HG03442 (cell line): ENCODE data around the gene PDCD11.
"Not testable (repeated sequence)": the region's sequence is repeated elsewhere in the genome, so short reads cannot be mapped to it uniquely, and the experiment has no call there.

Experiments
- ATAC-seq: cut with Tn5 transposase; IDR thresholded peaks from one replicate; pipeline ENCODE4 v1.9.1; 2021; ENCODE audit warnings: mild to moderate bottlenecking, moderate library complexity; ENCODE audit not compliant: unreplicated experiment

The PDCD11 gene

DNA sequence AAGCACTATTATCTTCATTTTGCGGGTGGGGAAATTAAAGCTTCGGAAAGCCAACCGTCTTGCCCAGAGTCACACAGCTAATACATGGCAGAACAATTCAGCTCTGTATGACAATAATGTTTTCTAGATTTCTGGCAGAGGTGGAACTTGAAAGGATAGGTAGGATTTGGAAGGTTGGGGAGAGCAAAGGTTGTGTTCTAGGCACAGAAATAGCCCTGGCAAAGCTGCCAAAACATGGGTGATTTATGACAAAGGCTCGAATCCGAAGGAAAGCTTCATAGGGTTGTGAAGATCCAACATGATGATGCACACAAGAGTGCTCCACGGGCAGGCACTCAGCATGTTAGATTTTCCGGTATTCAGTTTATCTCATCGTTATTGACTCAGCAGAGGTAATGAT is 19.2 kb downstream of the PDCD11 start:
- ATAC-seq = no peak

GRCh38 chr10:103416436-103417147 is 20.2 kb downstream of the PDCD11 start:
- ATAC-seq = no peak

GRCh38 chr10:103417148-103417469 is 20.7 kb downstream of the PDCD11 start:
- not testable (repeated sequence) for ATAC-seq

GRCh38 chr10:103417601-103418000 is 21.2 kb downstream of the PDCD11 start:
- no peak for ATAC-seq

DNA sequence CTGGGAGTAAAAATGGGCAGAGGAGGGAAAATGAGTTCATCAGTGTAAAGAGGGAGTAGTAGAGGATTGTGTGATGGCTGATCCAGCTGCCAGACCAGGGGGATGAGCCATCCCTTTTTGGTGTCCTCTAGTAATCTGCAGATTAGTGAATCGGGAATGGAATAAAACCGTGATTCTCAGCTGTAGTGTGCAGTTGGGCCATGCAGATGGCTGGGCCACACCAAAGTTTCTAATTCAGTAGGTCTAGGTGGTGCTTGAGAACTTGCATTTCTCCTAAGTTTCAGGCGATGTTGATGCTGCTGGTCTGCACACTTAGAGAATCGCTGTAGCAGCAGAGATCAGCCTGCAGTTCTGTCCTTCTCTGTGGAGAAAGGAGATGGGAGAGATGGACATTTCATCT is 22.7 kb downstream of the PDCD11 start:
- ATAC-seq = no peak

- no peak for ATAC-seq
Observed at GRCh38 chr10:103423748-103424147, 27.3 kb downstream of the PDCD11 start.

DNA sequence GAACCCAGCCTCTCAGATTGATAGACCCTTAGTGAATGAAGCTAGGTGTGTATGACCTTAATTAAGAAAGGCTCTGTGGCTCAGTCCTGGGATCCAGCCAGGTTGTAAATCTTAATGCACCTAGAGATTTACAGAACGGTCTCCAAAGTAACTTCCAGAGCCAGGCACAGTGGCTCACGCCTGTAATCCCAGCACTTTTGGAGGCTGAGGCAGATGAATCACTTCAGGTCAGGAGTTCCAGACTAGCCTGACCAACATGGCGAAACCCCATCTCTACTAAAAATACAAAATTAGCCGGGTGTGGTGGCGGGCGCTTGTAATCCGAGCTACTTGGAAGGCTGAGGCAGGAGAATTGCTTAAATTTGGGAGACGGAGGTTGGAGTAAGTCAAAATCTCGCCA is 31.4 kb downstream of the PDCD11 start:
- no peak for ATAC-seq

DNA sequence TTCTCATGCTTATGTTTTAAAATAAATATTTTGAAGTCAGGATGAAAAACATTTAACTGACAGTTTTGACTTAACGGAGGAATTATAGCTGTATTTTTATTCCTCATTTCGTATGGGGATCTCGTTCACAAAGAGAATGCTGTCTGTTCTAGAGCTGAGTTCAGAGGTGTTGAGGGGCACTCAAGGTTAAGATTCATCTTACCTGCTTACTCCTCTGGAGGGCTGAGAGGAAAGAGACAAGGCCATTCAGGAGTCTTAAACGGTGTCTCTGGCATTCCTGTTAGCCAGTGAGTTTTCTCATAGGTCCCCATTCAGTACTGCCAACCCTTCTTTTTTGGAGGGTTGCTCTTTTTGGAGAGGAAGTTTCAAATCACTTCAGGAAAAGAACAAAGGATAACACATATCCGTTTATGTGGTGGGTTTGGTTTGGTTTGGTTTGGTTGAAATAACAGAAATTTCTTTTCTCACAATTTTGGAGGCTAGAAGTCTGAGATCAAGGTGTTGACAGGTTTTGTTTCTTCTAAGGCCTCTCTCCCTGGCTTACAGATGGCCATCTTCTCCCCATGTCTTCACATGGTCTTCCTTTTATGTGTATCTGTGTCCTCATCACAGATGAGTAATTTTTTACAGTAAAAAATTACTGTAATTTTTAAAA is 32.7 kb downstream of the PDCD11 start:
- no peak for ATAC-seq

GRCh38 chr10:103429647-103430046 is 33.2 kb downstream of the PDCD11 start:
- ATAC-seq = no peak

DNA sequence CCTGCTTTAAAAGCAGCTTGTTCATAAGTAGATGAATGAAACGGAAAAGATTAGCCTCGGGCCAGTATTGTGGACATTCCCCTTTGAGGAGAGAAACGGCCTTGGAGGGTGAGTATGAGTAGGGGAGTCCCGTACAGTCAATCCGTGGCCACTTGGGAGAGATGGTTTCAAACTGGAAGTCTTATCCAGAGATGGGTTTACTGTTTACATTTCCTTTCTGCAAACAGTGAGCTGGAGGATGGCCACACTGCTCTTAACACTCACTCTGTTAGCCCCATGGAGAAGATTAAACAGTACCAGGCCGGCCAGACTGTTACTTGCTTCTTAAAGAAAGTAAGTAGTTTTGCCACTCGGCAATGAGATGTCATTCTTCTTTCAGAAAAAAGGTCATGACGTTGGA is 35.5 kb downstream of the PDCD11 start:
- no peak for ATAC-seq

DNA sequence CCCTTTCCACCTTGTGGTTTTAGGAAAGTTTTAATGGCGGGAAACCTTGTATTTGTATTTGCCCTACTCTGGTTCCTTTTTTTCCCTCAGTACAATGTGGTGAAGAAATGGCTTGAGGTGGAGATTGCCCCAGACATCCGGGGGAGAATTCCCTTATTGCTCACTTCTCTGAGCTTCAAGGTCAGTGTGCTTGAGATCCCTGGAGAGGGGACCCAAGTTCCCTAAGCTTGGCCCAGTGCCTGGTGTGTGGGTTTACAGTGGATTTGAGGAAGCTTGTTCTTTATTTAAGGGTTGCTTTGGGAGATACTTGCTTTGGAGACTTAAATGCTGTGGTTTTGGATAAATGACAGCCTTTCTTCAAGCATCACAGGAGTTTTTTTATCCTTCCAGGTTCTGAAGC is 37.4 kb downstream of the PDCD11 start:
- no peak for ATAC-seq

DNA sequence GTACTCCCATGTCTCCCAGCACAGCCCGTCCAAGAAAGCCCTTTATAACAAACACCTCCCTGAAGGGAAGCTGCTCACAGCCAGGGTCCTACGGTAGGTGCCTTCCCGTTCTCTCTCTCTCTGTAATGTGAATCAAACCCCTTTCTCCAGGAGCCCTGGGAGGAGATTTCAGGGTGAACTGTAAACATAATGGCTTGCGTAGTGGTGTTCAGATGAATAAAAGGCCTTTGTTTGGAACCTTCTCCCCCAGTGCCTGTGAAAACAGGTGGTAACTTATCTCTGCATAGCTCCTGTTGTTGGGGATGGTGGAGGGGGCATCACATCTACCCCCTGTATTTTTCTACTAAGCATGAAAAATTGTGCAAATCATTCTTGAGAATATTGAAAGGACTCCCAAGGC is 43.4 kb downstream of the PDCD11 start:
- ATAC-seq = no peak

DNA sequence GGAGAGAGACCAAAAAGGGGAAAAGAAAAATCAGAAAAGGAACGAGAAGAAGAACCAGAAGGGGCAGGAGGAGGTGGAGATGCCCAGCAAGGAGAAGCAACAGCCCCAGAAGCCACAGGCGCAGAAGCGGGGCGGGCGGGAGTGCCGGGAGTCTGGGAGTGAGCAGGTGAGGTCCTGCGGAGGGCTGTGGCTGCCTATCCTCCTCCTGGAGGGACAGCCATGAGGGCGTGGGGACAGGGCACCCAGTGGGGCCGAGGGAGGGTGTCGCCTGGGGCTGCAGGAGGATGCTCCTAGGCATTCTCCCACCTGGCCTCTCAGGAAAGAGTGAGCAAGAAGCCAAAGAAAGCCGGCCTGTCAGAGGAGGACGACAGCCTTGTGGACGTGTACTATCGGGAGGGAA is 44.0 kb downstream of the PDCD11 start:
- no peak for ATAC-seq

GRCh38 chr10:103441206-103441605 is 44.8 kb downstream of the PDCD11 start:
- ATAC-seq = no peak

DNA sequence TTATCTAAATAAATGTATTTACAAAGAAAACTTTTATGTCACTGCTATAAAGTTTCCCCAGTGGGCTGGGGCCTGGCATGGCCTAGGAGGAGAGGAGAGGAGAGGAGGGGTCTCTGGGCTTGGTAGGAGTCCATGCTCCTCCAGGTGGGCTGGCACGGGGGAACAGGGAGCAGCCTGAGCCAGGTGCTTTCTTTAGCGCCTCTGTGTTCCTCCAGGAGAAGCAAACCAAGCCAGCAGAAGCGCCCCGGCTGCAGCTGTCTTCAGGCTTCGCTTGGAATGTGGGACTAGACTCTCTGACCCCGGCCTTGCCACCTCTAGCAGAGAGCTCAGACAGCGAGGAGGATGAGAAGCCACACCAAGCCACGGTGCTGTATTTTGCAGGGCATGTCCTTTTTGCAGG is 45.2 kb downstream of the PDCD11 start:
- ATAC-seq = no peak

DNA sequence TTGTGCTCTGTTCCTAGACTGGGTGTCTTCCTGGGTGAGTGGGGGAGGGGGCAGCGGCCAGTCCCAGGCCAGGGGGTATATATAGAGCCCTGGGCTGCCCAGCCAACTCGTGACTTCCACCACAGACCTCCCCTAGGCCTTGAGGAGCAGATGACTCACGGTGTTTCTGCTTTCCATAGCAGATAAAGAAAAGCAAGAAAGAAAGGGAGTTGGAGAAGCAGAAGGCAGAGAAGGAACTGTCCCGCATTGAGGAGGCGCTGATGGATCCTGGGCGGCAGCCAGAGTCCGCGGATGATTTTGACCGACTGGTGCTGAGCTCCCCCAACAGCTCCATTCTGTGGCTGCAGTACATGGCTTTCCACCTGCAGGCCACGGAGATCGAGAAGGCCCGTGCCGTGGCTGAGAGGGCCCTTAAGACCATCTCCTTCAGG is 45.6 kb downstream of the PDCD11 start:
- no peak for ATAC-seq

GRCh38 chr10:103443475-103444185 is 47.2 kb downstream of the PDCD11 start:
- ATAC-seq = no peak

DNA sequence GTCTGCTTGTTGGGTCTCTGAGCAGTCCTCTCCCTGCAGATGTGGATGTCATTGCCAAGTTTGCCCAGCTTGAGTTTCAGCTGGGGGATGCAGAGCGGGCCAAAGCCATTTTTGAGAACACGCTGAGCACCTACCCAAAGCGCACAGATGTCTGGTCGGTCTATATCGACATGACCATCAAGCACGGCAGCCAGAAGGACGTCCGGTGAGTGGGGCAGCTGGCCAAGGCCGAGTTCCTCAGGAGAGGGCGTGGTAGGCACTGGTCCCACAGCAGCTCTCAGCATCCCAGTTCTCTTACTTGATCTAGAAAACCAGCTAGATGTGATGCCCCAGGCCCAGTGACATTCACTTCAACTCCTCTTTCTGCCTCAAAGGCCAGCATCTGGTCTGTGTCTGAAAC is 48.1 kb downstream of the PDCD11 start:
- ATAC-seq = no peak

DNA sequence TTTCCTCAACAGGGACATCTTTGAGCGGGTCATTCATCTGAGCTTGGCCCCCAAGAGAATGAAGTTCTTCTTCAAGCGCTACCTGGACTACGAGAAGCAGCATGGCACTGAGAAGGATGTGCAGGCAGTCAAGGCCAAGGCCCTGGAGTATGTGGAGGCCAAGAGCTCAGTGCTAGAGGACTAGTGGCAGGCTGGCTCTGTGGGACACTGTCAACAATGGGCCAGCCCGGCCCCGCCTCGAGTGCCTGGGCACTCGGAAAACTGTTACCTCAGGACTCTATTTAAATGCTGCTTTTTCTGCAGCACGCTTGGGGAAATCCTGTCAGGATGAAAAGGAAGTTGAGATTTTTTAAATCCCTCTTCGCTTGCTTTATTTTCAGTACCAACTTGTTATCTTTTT is 48.9 kb downstream of the PDCD11 start:
- no peak for ATAC-seq

DNA sequence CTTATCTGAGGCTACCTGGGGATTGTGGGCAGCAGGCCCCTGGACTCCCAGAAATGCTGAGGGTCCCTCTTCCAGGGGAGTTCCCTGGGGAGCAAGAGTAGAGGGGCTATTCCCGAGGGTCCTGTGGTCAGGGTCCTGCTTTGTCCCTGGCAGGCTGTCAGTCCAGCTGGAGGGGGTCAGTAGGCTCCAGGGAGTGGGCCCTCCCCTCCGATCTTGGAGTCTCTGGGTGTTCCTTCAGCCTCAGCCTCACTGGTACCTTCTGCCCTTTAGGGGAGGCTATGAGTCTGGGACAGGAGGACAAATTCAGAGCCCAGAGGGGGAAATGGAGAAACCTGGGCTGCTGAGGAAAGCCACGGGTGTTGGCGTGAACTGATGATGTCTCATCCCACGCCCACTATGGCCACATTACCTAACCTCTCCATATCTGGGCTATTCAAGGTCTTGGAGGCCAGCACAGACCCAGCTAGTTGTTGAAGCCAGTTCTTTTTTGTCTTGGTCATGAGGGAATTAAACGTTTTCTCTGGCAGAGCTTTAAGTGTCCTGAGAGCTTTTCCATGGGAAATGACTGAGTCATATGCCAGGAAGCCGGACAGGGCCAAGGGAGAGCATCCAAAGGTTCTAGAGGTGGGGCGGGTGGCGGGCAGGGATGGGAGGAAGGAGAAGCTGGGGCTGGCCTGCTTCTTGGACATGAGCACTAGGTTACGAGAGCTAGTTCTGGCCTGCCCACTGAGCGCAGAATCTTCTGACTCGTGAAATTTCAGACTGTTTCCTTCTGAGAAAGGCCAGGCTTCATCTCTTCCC is 49.5 kb downstream of the PDCD11 start:
- no peak for ATAC-seq

- ATAC-seq = no peak
Observed at GRCh38 chr10:103447187-103447586, 50.8 kb downstream of the PDCD11 start.
